Dedifferentiated amniotic fluid mesenchymal stem cell (primary cell): Measurements from ENCODE around the gene MAST3.
A peak's percentile ranks its signal among the peaks of the same experiment; 100 is the strongest.

Experiments used
- DNase-seq: peaks from one replicate; pipeline ENCODE4 v3.0.0-alpha.2; 2016; ENCODE audit errors: extremely low spot score

The MAST3 gene

DNA sequence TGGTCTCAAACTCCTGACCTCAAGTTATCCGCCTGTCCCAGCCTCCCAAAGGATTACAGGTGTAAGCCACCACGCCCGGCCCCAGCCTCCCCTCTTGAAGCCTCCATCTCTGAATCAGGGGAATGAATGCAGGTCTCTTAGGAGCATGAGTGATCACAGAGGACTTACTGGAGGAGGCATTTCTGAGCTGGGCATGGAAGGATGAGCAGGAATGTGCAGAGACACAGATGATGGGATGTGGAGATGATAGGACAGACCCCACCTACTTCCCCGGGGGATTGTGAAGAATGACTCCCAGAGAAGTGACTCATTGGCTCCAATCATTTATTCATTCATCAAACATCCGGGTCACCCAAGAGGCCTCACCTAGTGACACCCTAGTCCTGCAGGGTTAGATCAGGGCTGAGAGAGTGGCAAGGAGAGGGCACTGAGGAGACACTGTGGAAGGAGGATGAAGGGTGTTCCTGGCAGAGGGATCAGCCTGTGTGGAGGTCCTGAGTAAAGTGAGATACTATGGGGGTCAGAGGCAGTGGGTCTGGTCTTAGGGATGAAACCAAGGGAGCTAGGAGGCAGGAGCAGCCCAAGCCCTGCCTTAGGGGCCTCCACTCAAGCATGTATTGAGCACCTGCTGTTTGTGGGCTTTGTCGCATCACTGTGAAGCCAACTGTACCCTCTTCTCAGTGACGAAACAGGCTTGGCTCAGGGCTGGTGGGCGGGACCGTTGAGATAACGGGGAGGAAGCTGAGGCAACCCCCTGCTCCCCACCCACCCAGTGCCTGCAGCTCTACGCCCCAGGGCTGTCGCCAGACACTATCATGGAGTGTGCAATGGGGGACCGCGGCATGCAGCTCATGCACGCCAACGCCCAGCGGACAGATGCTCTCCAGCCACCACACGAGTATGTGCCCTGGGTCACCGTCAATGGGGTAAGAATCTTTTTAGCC is 79.1 kb downstream of the MAST3 start:
- no peak for DNase-seq

DNA sequence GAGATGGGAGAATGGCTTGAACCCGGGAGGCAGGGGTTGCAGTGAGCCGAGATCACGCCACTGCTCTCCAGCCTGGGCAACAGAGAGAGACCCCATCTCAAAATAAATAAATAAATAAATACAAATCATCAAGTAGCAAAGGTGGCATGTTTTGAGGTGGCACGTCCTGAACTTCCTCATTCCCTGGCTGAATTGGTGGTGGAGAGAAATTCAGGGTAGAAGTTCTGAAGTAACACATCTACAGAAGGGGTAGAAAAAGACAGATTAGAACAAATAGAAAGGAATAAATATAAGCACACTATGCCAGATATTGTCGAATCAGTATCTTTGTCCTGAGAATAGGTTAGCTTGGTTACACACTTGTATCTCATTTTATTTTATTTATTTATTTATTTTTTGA is 82.4 kb downstream of the MAST3 start:
- DNase-seq: no peak

DNA sequence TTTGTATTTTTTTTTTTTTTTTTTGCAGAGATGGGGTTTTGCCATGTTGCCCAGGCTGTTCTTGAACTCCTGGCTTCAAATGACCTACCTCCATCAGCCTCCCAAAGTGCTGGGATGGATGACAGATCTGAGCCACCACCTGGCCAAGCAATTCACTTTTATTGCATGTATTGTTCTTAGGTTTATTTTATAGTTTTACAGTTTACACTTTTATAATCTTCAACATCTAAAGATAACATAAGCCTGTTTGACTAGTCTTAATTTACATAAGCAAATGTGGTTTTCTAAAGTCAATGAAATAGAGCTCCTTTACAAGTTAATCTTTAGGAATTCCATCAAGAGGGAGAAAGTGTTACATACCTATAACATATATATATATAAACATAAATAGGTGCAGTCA is 86.0 kb downstream of the MAST3 start:
- no peak for DNase-seq

DNA sequence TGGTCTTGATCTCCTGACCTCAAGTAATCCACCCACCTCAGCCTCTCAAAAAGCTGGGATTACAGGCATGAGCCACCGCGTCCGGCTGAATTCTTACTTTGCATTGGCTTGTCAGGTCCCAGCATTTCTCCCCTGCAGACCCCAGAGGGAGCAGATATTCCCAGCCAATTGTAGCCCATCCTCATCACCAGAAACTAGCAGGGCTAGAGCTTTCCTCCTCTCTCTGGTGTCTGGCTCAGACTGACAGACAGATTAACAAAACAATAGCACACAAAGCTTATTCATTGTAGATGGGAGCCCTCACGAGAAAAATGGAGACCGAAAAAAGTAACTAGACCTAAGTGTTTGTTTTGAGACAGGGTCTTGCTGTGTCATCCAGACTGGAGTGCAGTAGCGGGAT is 88.0 kb downstream of the MAST3 start:
- no peak for DNase-seq

DNA sequence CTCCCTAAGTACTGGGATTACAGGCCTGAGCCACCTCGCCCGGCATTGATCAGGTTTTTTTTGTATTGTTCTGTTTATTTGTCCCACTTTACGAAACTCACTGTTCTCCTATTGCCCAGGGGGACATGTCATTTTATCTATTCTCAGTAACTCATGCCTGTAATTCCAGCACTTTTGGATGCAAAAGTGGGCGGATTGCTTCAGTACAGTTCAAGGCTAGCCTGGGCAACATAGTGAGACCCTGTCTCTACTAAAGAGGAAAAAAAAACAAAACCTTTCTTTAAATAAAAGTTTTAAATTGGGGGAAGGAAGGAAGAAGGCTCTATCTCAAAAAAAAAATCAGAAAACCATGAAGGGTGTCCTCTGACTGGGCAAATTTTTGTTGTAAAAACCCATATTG is 92.7 kb downstream of the MAST3 start:
- no peak for DNase-seq

DNA sequence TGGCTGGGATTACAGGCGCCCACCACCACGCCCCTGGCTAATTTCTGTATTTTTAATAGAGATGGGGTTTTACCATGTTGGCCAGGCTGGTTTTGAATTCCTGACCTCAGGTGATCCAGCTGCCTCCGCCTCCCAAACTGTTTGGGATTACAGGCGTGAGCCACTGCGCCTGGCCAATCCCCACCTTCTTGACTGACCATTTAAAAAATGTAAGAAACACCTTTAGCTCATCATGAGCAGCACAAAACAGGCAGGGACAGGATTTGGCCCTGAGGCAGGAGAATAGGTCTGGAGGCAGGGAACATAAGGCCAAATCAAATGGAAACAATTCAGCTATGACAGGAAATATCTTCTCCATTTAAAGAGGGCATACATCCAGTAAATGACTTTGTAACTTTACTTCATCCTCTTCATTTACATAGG is 94.1 kb downstream of the MAST3 start:
- DNase-seq: no peak

DNA sequence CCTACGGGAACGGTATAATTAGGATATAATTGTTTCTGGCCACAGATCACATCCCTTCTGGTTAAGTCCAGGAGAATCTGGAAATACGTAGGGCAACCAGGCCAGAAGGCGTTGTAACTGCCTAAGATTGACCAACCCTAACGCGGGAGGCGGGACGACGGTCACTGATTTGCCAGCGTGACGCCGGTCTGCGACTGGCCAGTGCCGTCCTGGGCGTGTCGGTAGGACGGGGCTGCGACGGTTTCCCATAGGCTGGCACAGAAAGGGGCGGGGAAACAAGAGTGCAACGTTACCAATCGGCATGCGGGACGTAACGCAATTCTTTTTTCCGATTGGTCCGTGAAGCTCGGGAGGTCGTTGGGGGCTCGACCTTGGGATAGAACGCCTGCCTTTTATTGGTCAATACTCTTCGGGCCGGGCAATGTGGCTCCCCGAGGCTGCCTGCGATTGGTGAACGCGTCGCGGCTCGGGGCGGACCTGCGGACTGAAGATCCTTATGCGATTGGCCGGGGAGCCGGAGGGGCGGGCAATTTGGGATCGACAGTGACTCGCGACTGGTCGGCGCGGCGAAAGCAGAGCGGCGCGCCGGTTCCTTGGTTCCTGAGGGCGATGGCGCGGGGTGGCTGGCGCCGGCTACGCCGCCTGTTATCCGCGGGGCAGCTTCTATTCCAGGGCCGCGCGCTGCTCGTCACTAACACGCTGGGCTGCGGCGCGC is 95.3 kb downstream of the MAST3 start, which contains the start of gene MPV17L2:
TSS of gene MPV17L2 (plus strand) at position 546 of the 715 bp plus-strand sequence. CDS start at position 610, 64 bp downstream.
- peak; percentile 100 for DNase-seq

DNA sequence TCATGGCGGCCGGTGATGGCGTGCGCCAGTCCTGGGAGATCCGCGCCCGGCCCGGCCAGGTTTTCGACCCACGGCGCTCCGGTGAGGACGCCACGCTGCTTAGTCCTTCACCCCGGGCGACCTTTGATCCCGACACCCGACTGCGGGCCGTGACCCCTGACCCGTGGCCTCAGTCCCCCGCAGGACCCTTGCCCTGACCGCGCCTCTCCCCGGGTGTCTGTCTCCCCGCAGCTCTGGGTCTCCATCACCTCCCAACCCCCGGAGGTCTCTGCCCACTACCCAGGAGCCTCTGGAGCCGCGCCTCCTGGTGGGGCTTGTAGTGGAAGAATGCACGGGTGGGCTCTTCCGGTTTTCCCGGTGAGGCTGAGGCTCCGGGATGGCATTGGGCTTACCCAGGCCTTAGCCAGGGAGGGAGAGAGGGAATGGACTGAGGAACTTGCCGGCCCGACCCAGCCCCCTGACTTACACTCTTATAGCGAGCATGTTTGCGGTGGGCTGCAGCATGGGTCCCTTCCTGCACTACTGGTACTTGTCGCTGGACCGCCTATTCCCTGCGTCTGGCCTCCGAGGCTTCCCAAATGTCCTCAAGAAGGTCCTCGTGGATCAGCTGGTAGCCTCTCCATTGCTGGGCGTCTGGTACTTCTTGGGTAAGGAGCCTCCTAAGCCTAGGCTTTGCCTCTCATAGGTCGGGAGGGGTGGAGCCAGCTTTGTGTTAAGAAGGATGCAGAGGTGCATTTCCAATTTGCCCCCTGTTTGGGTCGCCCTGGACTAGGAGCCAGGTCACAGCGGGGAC is 96.0 kb downstream of the MAST3 start:
- DNase-seq: no peak

DNA sequence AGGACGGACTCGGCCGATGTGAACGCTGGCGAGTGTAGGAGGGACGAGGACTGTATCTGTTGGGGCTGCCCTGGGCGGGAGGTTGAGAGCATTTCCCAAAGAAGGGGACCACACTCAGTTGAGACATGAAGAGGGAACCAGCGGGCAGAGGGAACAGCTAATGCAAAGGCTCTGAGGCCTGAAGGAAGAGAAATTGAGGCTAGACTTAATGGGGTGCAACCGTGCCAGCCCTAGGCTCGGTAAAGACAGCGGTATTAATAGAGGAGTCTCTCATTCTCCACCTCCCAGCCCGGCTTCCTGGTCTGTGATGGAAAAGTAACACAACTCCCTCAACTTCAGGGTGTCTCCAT is 96.6 kb downstream of the MAST3 start:
- DNase-seq: no peak

DNA sequence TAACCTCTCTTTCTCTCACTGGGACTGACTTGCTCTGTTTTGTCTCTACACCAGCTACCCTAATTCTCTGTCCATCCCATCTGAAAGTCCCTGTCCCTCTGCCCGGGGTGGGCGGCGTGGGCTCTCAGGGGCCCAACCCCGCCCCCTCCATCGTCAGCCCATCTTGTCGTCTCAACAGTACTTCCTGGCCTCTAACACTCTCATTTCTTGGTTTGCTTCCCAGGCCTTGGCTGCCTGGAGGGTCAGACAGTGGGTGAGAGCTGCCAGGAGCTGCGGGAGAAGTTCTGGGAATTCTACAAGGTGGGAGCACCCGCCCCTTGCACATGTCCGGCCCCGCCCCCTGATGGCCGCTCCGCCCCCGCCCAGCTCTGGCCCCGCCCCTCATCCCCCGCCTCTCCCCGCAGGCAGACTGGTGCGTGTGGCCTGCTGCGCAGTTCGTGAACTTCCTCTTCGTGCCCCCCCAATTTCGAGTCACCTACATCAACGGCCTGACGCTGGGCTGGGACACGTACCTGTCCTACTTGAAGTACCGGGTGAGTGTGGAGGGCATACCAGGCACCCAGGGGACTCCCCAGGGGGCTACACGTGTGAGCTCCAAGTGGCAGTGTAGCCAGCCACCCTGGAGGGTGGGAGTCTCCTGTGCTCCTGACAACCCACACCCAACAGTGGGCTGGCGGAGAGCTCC is 97.1 kb downstream of the MAST3 start:
- no peak for DNase-seq

DNA sequence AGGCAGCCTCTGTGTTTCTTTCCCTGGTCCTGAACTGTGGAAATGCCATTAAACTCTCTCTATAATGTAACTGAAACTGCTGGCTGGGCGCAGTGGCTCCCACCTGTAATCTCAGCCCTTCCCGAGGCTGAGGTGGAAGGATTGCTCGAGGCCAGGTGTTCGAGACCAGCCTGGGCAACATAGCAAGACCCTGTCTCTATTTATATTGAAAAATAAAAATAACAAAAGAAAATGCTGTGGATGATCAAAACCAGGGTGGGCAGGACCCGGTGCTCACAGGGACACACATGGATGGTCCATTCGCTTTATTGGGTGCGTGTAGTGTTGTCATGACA is 98.9 kb downstream of the MAST3 start:
- no peak for DNase-seq

DNA sequence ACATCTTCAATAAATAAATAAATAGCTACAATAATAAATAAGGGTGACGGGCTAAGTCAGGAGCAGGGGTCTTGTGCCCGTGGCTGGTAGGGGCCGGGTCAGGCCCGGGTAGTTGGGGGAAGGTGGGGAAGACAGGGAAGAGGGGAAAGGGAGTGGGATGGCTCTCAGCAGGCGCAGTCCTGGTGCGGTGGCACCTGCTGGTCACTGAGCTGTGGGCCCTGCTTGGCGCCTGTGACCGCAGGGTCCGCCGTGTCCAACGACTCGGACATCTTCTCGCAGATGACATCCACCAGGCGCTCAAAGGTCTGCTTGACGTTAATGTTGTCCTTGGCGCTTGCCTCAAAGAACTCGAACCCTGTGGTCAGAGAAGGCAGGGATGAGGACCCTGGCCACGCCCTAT is 99.7 kb downstream of the MAST3 start:
- DNase-seq: no peak

DNA sequence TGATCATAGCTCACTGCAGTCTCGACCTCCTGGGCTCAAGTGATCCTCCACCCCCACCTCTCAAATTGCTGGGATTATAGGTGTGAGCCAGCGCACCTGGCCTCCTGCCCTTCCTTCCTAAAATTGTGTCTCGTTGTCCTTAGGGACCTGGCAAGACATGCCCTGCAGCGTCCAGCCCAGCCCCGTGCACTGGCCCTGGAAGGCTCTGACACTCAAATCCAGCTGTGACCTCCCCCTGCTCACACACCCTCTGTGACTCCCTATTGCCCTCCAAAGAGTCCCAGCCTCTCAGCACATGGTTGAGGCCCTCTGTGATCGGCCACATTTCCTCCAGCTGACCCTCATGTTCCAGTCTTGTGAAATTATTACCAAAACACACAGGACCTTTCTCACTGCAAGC is 100.4 kb downstream of the MAST3 start:
- no peak for DNase-seq

DNA sequence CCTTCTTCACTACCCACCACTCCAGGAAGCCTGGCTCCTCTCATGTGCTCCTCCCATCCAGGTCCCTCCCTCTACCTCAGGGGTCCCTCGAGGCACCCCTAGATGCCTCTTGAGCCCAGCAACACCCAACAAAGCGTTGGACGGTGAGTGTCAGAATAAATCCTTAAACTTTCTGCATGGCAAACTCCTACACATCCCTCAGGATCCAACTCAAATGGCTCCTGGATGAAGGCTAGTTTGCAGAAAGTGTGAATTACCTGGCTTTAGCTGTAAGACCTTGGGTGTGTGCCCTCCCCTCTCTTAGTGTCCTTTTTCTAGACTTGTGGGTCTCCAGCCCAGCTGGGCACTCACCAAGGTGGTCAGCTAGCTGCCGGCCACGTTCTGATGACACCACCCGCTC is 100.8 kb downstream of the MAST3 start:
- DNase-seq: no peak
